ENCODE data around the gene FGFR3.

GRCh38 chr4:1834047-1834775, 41.1 kb downstream of the FGFR3 start:
- TF ChIP-seq CTCF (IDR thresholded peaks at IDR 0.05; ENCODE audit: low read length) (no peak), EZH2 (optimal IDR thresholded peaks at IDR 0.05; ENCODE audit: low read depth, low read length) (no peak)
